NCI-H1436 (cell line): ENCODE measurements around the gene INVS.
"Not testable (repeated sequence)": the region's sequence is repeated elsewhere in the genome, so short reads cannot be mapped to it uniquely, and the experiment has no call there.

Experiments
- DNase-seq: peaks from one replicate; lab custom pipeline; 2025; lab: John Stamatoyannopoulos, UW

INVS gene

DNA sequence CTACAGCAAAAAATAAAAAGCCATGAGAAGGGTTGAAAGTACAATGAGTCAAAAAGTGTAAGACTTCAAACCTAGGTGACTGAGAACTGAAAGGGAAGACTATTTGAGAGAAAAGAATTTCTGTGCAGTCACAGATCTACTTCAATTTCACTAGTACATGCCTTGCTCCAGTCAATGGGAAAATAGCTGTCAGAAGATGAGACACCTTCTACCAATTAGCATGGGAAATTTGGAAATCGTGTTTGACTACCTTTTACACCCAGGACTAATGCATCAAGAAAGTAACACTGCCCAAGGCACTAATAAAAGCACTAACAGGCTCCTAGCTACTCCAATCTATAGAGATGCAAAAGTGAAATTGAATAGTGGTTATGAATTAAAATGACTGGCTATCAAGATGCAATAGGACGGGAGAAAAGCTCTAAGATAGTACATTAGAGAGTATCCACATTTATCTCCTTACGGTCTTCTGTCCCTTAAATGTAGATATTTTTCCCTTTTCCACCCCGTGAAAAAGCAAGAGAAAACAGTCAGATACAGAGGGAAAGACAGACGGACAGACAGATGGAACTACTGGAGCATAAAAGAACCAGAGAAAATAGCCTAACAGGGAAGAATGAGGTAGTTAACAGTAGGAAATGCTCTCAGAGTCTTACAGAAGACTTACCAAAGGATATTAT lies 15.5 kb upstream of the INVS start:
- no peak for DNase-seq

DNA sequence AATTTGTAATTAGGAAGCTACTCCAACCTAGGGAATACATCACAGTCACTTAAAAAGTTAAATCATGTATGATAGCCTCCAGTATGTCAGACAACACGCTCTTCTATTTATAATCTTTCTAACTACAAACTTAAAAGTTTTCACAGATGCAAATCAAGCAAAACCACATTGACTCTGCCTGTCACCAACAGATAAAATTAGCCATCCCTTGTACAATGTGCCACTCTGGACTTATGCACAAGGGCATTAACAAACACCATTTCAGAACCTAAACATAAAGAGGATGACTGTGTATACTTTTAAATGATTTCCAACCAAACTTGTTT lies 15.0 kb upstream of the INVS start:
- DNase-seq: no peak

DNA sequence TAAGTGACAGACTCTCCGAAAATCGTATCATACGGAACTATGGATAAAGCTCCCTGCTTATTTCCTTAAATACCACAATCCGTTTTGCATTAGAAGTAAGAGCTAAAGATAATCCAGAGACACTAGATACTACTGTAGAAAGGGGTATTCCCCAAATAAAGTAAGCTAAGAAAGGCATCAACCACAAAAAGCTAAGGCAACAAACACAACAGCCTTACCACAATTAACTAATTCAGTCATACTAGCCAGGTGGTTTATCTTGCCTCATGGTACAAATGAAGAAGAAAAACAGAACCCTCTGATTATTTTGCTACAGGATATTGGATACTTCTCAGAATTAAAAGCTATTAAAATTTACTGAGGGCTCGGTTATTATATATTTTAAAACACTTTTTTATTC lies 14.3 kb upstream of the INVS start:
- no peak for DNase-seq

DNA sequence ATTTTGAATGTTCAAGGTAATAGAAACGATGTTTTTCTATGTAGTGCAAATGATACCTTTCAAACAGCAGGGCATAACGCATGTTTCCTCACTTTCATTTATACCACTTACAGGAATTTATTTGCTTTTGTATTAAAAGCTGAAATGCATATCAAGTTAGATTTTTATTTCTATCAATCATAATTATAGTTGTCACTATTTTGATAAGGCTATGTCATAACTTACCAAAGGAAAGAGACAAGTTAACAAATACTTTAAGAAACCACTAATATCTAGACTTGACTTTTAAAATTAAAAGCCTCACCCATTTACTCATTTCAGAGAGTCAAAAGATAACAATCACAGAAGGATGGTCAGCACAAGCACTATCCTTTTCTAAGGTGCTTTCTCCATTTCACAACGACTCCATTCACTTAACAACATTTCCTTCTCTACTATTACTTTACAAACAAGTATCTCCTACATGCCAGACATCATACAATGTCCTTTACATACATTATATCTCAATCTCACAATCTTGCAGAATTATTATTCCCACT lies 12.9 kb upstream of the INVS start:
- no peak for DNase-seq

DNA sequence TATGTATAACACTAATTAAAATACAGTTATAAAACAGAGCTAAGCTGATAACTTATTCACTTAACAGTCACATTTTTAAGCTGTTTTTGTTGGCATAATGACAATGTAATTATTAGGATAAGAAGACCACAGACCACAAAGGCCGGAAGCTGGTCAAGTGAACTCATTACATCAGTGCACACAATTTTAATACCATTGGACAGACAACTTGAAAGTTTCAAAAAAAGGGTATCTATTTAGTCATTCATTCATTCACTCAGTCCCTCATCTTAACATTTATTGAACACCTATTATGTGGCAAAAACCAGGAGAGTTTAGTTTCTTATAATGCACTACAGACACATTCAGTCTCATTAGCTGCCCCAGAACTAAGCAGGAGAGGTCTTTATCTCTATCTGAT lies 11.8 kb upstream of the INVS start:
- no peak for DNase-seq

DNA sequence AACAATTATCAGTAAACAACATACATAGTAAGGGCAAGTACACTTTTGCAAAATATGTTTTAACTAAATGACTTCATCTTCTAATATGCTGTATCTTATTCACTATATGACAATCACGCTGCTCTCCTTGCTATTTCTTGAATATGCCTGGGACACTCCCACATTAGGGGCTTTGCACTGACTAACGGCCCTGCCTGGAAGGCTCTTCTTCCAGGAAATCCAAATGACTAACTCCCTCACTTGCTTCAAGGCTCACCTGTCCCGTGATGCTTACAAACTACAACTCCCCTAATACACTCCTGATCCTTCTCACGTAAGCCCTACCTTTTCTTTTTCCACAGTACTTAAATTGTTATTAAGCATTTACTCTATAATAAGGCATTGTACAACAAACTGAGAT lies 10.8 kb upstream of the INVS start:
- DNase-seq: no peak

DNA sequence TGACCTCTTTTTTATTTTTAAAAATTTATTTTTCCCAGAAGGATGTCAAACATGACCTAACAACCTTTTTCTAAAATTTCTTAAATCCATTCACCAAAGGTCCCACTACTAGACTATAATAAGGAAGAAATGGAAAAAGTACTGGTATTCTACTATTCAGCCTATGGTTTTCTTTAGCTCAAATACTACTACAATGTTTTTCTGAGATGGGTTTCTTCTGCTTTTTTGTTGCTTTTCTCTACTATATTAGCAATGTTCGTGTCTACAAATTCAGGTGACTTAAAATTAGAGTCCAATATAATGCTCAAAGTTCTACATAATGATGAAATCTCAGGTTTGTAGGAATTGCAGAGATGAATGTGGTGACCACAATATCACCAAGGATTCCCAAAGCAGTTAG lies 8.2 kb upstream of the INVS start:
- DNase-seq: no peak

DNA sequence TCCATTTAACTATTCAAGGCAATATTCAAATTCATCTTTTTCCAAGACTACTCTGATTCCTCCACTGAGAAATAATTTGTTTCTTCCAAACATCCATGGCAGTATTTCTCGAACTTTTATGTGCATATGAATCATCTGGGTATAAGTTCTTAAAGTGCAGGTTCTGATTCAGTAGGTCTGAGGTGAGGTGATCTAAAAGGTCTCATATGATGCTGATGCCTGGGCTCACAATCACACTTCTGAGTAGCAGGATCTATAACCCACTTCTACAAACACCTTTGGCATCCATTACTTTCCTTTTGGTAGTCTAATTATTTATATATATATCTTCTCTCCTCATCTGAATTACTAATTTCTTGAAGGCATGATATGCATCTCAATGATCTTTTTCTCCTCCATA lies 7.4 kb upstream of the INVS start:
- DNase-seq: no peak

DNA sequence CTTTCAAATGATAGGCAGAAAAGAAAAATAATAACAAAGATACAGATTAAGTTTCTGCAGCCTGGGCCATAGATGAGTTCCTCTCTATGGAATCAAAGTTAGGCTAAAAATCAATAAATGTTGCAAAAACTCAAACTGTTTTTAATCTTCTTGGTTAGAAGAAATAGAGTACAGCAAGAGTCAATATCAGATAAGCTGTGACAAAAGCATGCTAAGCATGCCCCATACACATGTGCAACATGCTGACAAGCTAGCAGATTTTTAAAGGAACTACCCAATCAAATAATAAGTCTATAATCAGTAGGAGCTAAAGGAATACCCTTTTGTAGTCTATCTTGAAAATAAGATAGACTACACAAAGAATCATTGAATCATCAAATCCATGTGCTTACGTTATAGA lies 7.0 kb upstream of the INVS start:
- no peak for DNase-seq

DNA sequence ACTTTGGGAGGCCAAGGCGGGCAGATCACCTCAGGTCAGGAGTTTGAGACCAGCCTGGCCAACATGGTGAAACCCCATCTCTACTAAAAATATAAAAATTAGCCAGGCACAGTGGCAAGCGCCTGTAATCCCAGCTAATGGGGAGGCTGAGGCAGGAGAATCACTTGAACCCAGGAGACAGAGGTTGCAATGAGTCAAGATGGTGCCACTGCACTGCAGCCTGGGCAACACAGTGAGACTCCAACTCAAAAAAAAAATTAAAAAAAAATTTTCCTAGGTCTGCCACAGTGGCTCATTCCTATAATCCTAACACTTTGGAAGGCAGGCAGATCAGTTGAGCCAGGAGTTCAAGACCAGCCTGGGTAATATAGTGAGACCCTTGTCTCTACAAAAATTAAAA lies 4.6 kb upstream of the INVS start:
- DNase-seq: not testable (repeated sequence)

DNA sequence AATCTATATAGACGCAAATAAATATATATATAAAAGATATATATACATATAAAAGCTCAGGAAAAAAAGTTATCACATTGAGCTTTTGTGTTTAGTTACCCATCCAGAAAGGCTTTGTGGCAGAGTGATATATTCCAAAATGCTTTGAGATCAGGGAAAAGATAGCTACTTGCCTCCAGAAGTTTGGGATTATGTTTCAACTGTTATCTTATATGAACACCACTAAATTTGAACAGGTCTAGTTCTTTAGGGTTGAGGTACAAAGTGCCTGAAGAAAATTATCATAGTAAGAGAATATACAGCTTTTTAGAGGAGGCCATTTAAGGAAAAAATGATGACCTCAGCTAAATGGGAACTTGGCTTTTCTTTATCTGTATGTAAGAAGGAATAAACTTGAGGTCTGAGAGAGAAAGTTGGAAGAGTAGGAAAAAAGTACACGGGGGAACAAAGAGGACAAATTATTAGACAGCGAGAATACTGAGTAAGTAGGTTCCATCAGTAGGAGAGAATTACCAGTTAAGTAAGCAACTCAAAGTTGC lies 2.6 kb upstream of the INVS start:
- no peak for DNase-seq

DNA sequence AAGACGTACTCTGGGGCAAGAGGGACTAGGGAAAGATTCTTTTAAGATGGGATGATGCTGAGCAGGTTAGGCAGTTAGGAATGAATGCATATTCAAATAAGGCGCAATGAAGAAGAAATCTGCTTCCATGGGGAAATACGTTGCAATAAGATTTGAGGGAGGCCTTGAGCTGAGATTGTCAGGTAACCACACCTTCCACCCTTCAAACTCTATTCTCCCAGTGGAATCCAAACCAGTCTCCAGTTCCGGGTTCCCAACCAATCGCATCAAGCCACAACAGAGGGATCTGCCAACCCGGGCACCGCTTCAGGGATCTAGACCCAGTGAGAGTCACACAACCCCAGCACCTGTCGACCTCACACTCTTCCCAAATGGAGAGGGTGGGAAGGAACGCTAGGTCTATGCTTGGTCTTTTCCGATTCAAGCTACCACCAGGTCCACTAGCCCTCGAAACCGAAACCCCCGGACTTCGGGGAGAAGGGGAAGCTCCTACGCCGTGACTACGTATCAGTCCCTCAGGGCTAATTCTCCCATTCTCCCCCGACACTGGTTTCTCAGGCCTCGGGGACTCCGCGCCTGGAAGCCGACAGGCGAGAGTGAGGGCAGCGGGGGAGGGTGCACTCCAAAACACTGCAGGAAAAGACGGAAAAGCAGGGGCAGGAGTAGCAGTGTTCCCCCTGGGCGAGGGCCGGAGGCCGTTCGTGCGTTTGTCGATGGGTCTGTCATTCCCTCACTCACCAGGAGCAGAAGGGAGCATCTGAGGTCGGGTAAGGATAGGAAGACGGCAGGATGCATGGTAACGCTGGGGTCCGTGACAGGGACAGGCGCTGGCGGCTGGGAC lies 777 bp upstream of the INVS start:
- peak; percentile 41 for DNase-seq

DNA sequence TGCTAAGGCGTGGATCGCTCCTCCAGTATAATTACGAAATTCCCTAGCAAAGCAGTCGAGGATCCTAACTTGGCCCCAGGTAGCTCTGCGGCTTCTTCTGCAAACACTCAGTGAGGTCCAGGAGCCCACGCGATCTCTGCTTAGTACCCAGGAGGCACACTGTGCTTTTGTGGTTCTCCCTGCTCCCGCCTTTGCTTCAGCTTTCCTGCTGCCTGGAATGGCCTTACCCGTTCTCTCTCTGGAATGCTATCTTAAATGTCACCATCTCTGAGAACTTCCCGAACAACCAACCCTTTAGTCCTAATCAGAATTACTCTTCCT lies 639 bp downstream of the INVS start:
- no peak for DNase-seq

DNA sequence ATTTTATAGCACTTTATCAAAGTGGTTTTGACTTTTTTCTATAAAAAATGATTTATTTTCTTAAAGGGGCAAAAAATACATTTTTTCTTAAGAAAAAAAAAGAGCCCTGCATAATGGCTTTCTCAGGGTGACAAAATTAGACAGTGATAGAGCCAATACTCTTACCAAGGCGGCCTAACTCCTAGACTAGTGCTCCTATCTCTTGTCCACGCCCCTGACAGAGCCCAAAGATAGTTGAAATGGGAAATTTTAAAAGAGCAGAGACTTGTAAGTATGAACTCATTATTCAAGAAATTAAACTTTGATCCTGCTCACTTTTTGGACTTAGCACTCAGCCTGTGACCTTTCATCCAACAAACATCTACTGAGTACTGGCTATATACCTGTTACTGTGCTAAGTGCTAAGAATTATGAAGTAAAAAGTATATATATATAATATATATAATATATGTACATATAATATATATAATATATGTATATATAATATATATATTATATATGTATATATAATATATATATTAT lies 1.2 kb downstream of the INVS start:
- no peak for DNase-seq

DNA sequence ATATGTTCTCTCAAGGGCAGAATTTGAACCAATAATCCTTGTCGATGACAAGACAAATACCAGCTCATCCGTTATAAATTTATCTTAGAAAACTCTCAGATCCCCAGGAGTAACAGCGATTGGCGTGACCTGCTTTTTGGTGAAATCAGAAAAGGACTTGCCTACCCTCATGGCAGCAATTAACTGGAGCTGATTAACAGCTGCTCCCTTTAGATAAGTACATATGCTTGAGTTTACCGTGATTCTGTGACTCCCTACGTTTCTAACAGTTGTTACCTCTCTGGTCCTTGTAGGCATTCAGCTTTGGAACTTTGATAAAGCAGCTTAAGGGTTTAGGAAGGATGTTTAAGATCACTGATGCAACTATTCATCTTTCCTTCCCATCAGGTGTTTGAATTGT lies 2.6 kb downstream of the INVS start:
- DNase-seq: no peak

DNA sequence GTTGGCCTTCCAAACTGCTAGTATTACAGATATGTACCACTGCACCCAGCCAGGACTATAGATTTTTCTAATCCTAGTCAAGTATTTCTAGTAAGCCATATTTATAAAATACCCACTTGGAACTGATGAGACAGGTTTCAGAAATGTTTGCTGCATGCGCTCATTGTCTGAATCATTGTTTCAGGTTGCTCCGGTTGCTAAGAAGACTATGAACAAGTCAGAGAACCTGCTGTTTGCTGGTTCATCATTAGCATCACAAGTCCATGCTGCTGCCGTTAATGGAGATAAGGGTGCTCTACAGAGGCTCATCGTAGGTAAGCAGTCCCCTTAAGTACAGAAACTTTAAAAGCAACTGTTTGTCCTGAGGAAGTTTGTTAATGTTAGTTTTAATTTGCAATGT lies 5.3 kb downstream of the INVS start:
- no peak for DNase-seq

DNA sequence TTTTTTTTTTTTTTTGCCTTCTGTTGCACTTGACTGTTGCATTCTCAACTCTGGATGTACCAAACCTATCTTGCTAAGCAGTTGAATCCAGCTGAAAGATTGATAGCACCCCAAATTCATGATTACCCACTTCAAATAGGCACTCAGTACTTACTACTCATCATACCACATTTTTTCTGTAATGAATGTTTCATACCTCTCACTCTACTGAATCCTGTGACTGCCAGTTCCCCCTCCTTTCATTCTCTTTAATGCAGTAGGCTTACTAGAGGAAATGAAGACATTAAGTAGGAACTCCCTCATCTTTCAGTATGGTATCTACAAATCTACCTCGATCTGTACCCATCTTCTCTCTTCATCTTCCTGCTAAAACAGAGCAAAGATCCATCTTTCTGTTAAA lies 6.8 kb downstream of the INVS start:
- DNase-seq: no peak

DNA sequence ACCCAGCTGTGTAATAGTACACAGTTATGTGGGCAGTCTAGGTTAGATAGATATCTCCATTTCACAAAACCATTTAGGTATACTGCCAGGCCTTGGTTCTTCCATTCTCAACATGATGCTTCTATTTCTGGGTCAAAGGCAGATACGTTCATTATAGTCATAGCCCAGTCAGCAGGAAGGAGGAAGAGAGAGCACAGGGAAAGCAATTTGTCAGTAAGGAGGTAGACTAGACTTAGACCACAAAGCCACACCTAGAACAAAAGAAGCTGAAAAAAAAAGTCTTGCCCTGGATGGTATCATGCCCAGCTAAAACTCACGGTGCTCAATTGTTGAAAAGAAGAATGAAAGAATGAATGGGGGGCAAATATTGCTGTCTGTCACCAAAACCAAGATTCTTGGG lies 7.6 kb downstream of the INVS start:
- no peak for DNase-seq

DNA sequence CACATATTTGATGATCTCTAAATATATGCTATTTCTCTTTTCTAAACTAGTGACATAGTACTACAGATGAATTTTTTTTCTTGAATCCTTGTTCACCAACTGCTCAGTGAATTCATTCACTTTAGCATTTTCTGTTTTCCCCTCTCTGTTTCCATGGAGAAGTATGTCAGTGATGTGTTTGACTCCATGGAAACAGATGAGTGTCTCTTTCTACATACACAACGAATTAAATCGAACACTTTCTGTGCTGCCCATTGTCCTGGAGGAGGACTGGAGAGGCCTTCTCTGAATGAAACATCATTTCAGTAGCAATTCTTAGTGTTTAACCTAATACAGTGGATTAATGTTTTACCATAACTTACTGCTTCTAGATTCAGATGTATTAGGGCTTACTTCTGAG lies 9.5 kb downstream of the INVS start:
- no peak for DNase-seq

DNA sequence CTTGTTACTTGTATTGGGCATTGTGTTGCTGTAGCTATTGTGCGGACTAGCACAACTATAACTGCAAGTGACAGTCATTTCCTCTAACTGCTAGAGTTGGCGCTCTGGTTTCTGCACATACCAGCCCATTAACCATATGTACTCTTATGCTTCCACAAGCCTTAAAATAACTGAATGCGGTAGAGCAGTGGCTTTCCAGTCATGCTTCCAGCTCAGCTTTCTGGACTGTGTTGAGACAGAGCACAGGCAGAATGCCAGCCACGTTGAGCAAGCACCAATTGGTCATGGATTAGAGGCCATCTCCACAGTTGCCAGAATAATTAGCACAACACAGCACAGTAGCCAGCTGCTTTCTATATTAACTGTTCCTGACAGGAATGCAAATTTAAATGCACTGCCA lies 12.2 kb downstream of the INVS start:
- no peak for DNase-seq

DNA sequence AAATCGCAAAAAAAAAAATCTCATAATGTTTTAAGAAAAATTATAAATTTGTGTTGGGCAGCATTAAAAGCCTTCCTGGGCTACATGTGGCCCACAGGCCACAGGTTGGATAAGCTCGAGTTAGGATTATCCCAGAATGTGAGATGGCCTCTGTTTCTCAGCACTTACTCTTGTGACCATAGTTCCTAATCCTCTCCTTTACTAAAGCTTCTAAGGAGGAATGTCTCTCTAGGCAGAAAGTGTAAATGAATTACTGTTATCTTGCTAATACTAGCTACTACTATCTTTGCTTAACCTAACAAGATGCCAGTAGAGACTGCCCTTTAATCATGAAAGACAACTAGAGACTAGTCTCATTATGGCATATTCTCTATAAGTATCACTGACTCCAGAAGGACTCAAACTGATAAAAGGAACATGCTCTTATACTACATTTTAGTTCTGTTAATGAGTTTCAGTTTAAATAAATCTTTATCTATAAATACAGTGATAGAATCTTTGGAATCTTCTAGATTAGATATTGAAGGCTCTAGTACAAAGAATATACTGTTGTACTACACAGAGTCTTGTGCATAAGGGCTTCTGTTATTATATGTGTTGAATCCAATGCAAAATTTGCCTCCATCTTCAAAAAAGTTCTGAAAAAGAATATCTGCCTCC lies 13.8 kb downstream of the INVS start:
- DNase-seq: no peak

DNA sequence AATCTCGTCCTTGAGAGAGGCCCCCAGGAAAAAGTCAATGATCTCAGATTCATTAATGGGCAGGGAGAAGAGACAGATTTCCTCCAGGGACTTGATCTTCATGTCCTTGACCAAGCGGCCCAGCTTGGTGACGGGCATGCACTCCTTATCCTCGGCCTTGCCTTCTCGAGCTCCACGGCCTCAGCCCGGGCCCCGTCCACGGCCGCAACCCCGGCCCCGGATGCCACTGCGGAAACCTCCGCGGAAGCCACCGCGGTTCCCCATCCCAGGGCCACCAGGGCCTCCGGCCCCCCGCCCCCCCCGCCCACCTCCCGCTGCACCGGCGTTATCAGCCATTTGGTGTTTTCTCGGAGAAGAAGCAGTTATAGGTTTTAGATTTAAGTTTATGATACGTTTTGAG lies 18.3 kb downstream of the INVS start:
- no peak for DNase-seq

DNA sequence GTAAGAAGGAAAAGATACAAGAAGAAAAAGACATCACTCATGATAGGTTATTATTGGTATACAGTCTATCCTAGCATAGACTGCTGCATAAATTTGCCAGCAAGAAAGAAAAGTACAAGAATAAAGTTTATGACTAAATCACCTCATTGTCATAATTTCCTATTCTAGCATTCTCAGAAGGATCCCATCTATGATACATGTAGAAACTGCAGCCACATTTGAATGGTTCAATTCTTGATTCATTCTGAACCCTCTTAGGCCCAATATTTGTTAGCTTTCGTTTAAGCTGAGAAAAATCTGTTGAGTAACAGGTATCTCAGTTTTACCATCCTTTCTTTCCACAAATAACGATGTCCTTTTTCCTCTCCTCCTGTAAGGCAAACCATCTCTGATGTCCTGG lies 21.2 kb downstream of the INVS start:
- no peak for DNase-seq
